K562 (cell line): Measurements from ENCODE around the gene MCL1. TPM values are rescaled to one million over a fixed set of nuclear protein-coding genes. Genes with fewer than 3 reads are reported as not detected.
A peak's percentile ranks its signal among the peaks of the same experiment; 100 is the strongest.

Source experiments
- ARID4B ChIP-seq: sonication (generic); formaldehyde crosslinking; IDR thresholded peaks from 2 replicates; pipeline ENCODE4 v1.8.0; 2022; ENCODE audit warnings: mild to moderate bottlenecking, missing genetic modification reagents
- CUX1 ChIP-seq: fragments of 200-800 bp; sonication (Bioruptor generic); IDR thresholded peaks from 2 replicates; pipeline ENCODE4 v1.6.1; 2016; ENCODE audit warnings: missing genetic modification characterization, missing compliant biosample characterization
- FUS ChIP-seq: fragments of 200-400 bp; formaldehyde crosslinking; optimal IDR thresholded peaks from 2 replicates; pipeline ENCODE3; 2017; ENCODE audit warnings: low read depth, low read length
- LCOR ChIP-seq: sonication (generic); formaldehyde crosslinking; IDR thresholded peaks from 2 replicates; pipeline ENCODE4 v1.8.0; 2022; ENCODE audit warnings: mild to moderate bottlenecking, missing genetic modification reagents
- MYNN ChIP-seq, 2 experiments: sonication (generic); formaldehyde crosslinking in 1 of 2; IDR thresholded peaks; 2 replicates each; pipeline versions ENCODE4 v1.5.0 to v1.6.1; 2016 to 2020; ENCODE audit warnings: antibody characterized with exemption in 1 of 2, missing genetic modification reagents in 1 of 2
- TRIM25 ChIP-seq: fragments of 450-650 bp; IDR thresholded peaks from 2 replicates; pipeline ENCODE4 v1.7.0; 2016; ENCODE audit warnings: borderline replicate concordance
- VEZF1 ChIP-seq: fragments of 200-800 bp; sonication (Bioruptor generic); IDR thresholded peaks from 2 replicates; pipeline ENCODE4 v1.6.1; 2017; ENCODE audit warnings: missing genetic modification characterization, missing compliant biosample characterization
- ZMIZ1 ChIP-seq, 2 experiments: fragments of 150-350 bp in 1 of 2; IDR thresholded peaks; 2 replicates each; pipeline ENCODE4 v1.6.1; 2012 to 2016; ENCODE audit warnings: low read depth in 2 of 2, low read length in 2 of 2, mild to moderate bottlenecking in 1 of 2, moderate library complexity in 1 of 2
- polyA plus RNA-seq, 8 experiments: library from polyadenylated mRNA; depleted of rRNA in 4 of 8; stranded (reverse) in 5 of 8; unstranded in 3 of 8; fragments of >200 nt; fragmentation: Nextera tagmentation in 2 of 8; fragmentation: Illumina TruSeq in 1 of 8; extraction: Ambion mirVana in 2 of 8; extraction: Trizol in 1 of 8; gene quantifications; 2 replicates each; pipeline versions ENCODE4 v1.2.1 to v1.2.3, GENCODE V29; 2011 to 2014; ENCODE audit warnings: inconsistent platforms in 1 of 8, missing spikeins in 1 of 8
- total RNA-seq, 7 experiments: library from RNA; depleted of rRNA in 6 of 7; stranded (reverse); fragments of >200 nt in 6 of 7; fragmentation: Illumina TruSeq in 2 of 7; extraction: Trizol in 2 of 7; gene quantifications; 2 replicates each; pipeline versions ENCODE4 v1.2.1 to v1.2.3, GENCODE V29; 2011 to 2021; ENCODE audit warnings: low replicate concordance in 1 of 7

Gene MCL1
- total and polyA plus RNA-seq, 9 of the 15 experiments (the other 6 are each of a cell fraction or from before 2014, with no cell fraction given), result 27.1 to 224 (median 138) TPM

- TF ChIP-seq TRIM25, result no peak
- peak; percentile 70 for TF ChIP-seq VEZF1 (CRISPR knock-in tag)
- TF ChIP-seq MYNN (IDR thresholded peaks at IDR 0.05), result no peak
- no peak for TF ChIP-seq MYNN (CRISPR knock-in tag; IDR thresholded peaks at IDR 0.05)
- no peak for TF ChIP-seq ZMIZ1 (IDR thresholded peaks at IDR 0.05; ENCODE audit: low read depth in 2 of 2, low read length in 2 of 2)
- no peak for TF ChIP-seq FUS
- no peak for TF ChIP-seq ARID4B (CRISPR knock-in tag)
- TF ChIP-seq CUX1 (CRISPR knock-in tag), result peak; percentile 93
- no peak for TF ChIP-seq LCOR (CRISPR knock-in tag)
These were observed 36.2 kb upstream of the MCL1 start (continued) for GRCh38 chr1:150615346-150616201.
